ENCODE measurements around the gene PRUNE2. TPM values are rescaled to one million over a fixed set of nuclear protein-coding genes. Genes with fewer than 3 reads are reported as not detected.
"Not testable (repeated sequence)": the region's sequence is repeated elsewhere in the genome, so short reads cannot be mapped to it uniquely, and the experiment has no call there.

The PRUNE2 gene
- total RNA-seq, 1 experiment from 2014 or later, result 0.48 TPM

GRCh38 chr9:76876098-76876497, 29.8 kb downstream of the PRUNE2 start:
- no peak overlapping the region for H3K27ac ChIP-seq (ENCODE audit: low read length)
- no peaks in the 10 kb centered on the region for H3K27me3 ChIP-seq (ENCODE audit: low read length)
- no peak overlapping the region for H2AFZ ChIP-seq (ENCODE audit: low read length)

GRCh38 chr9:76873821-76874220, 32.1 kb downstream of the PRUNE2 start:
- Histone ChIP-seq H3K9me2 (replicated peaks; ENCODE audit: insufficient read depth, low read length) (no peaks in the 10 kb centered on the region), H3K4me2 (ENCODE audit: low read depth, low read length, poor library complexity, severe bottlenecking) (no peak overlapping the region), H3K36me3 (ENCODE audit: insufficient read depth, low read length) (no peaks in the 10 kb centered on the region), H2AFZ (ENCODE audit: low read length) (no peak overlapping the region), H3K9me3 (ENCODE audit: low read length) (no peaks in the 10 kb centered on the region), H3K4me3 (ENCODE audit: low read length) (no peak overlapping the region), H3K27ac (ENCODE audit: low read length) (no peak overlapping the region), H4K20me1 (ENCODE audit: insufficient read depth, low read depth, low read length) (no peaks in the 10 kb centered on the region), H3K27me3 (ENCODE audit: low read length) (no peaks in the 10 kb centered on the region), H3K4me1 (ENCODE audit: low read length) (no peaks in the 10 kb centered on the region), H3K9ac (ENCODE audit: low read length) (no peak overlapping the region), H3K79me2 (ENCODE audit: low read length) (no peaks in the 10 kb centered on the region)
- DNase-seq, result no peak

More at GRCh38 chr9:76876098-76876497, 29.8 kb downstream of the PRUNE2 start:
- H3K79me2 ChIP-seq (ENCODE audit: low read length), result no peaks in the 10 kb centered on the region
- no peak for DNase-seq
- H3K4me3 ChIP-seq (ENCODE audit: low read length), result no peak overlapping the region
- no peaks in the 10 kb centered on the region for H3K4me1 ChIP-seq (ENCODE audit: low read length)
- H3K9me3 ChIP-seq (ENCODE audit: low read length), result no peaks in the 10 kb centered on the region
- H3K36me3 ChIP-seq (ENCODE audit: insufficient read depth, low read length), result no peaks in the 10 kb centered on the region
- no peak overlapping the region for H3K4me2 ChIP-seq (ENCODE audit: low read depth, low read length, poor library complexity, severe bottlenecking)
- no peaks in the 10 kb centered on the region for H3K9me2 ChIP-seq (replicated peaks; ENCODE audit: insufficient read depth, low read length)
- H3K9ac ChIP-seq (ENCODE audit: low read length), result no peak overlapping the region
- no peaks in the 10 kb centered on the region for H4K20me1 ChIP-seq (ENCODE audit: insufficient read depth, low read depth, low read length)

GRCh38 chr9:76873056-76873792, 32.7 kb downstream of the PRUNE2 start:
- H3K79me2 ChIP-seq (ENCODE audit: low read length), result no peaks in the 10 kb centered on the region
- H4K20me1 ChIP-seq (ENCODE audit: insufficient read depth, low read depth, low read length), result no peaks in the 10 kb centered on the region
- DNase-seq, result no peak
- no peak overlapping the region for H3K4me3 ChIP-seq (ENCODE audit: low read length)
- H3K9me3 ChIP-seq (ENCODE audit: low read length), result no peaks in the 10 kb centered on the region
- no peak overlapping the region for H3K9ac ChIP-seq (ENCODE audit: low read length)
- no peaks in the 10 kb centered on the region for H3K9me2 ChIP-seq (replicated peaks; ENCODE audit: insufficient read depth, low read length)
- H3K4me1 ChIP-seq (ENCODE audit: low read length), result no peaks in the 10 kb centered on the region
- H3K36me3 ChIP-seq (ENCODE audit: insufficient read depth, low read length), result no peaks in the 10 kb centered on the region
- no peaks in the 10 kb centered on the region for H3K27me3 ChIP-seq (ENCODE audit: low read length)
- no peak overlapping the region for H2AFZ ChIP-seq (ENCODE audit: low read length)
- H3K27ac ChIP-seq (ENCODE audit: low read length), result no peak overlapping the region
- no peak overlapping the region for H3K4me2 ChIP-seq (ENCODE audit: low read depth, low read length, poor library complexity, severe bottlenecking)

- no peak for DNase-seq
- Histone ChIP-seq H3K4me2 (ENCODE audit: low read depth, low read length, poor library complexity, severe bottlenecking) (no peak overlapping the region), H4K20me1 (ENCODE audit: insufficient read depth, low read depth, low read length) (no peaks in the 10 kb centered on the region), H3K27me3 (ENCODE audit: low read length) (no peaks in the 10 kb centered on the region), H3K9me3 (ENCODE audit: low read length) (no peaks in the 10 kb centered on the region), H3K4me1 (ENCODE audit: low read length) (no peaks in the 10 kb centered on the region), H2AFZ (ENCODE audit: low read length) (no peak overlapping the region), H3K36me3 (ENCODE audit: insufficient read depth, low read length) (no peaks in the 10 kb centered on the region), H3K9me2 (replicated peaks; ENCODE audit: insufficient read depth, low read length) (no peaks in the 10 kb centered on the region), H3K4me3 (ENCODE audit: low read length) (no peak overlapping the region), H3K27ac (ENCODE audit: low read length) (no peak overlapping the region), H3K79me2 (ENCODE audit: low read length) (no peaks in the 10 kb centered on the region), H3K9ac (ENCODE audit: low read length) (no peak overlapping the region)
Observed at GRCh38 chr9:76868897-76869296, 37.0 kb downstream of the PRUNE2 start.

- Histone ChIP-seq H3K9me2 (replicated peaks; ENCODE audit: insufficient read depth, low read length) (no peaks in the 10 kb centered on the region), H2AFZ (ENCODE audit: low read length) (no peak overlapping the region), H3K27me3 (ENCODE audit: low read length) (no peaks in the 10 kb centered on the region), H3K79me2 (ENCODE audit: low read length) (no peaks in the 10 kb centered on the region), H3K27ac (ENCODE audit: low read length) (no peak overlapping the region), H3K4me1 (ENCODE audit: low read length) (no peaks in the 10 kb centered on the region), H3K4me2 (ENCODE audit: low read depth, low read length, poor library complexity, severe bottlenecking) (no peak overlapping the region), H4K20me1 (ENCODE audit: insufficient read depth, low read depth, low read length) (no peaks in the 10 kb centered on the region), H3K9ac (ENCODE audit: low read length) (no peak overlapping the region), H3K36me3 (ENCODE audit: insufficient read depth, low read length) (no peaks in the 10 kb centered on the region), H3K4me3 (ENCODE audit: low read length) (no peak overlapping the region), H3K9me3 (ENCODE audit: low read length) (no peaks in the 10 kb centered on the region)
- DNase-seq, result no peak
Observed at GRCh38 chr9:76866689-76867088, 39.2 kb downstream of the PRUNE2 start.

- Histone ChIP-seq H3K27ac (ENCODE audit: low read length) (no peak overlapping the region), H3K9me3 (ENCODE audit: low read length) (no peaks in the 10 kb centered on the region), H3K9me2 (replicated peaks; ENCODE audit: insufficient read depth, low read length) (no peaks in the 10 kb centered on the region), H4K20me1 (ENCODE audit: insufficient read depth, low read depth, low read length) (no peaks in the 10 kb centered on the region), H2AFZ (ENCODE audit: low read length) (no peak overlapping the region), H3K9ac (ENCODE audit: low read length) (no peak overlapping the region), H3K79me2 (ENCODE audit: low read length) (no peaks in the 10 kb centered on the region), H3K4me1 (ENCODE audit: low read length) (no peaks in the 10 kb centered on the region), H3K4me3 (ENCODE audit: low read length) (no peak overlapping the region), H3K36me3 (ENCODE audit: insufficient read depth, low read length) (no peaks in the 10 kb centered on the region), H3K4me2 (ENCODE audit: low read depth, low read length, poor library complexity, severe bottlenecking) (no peak overlapping the region), H3K27me3 (ENCODE audit: low read length) (no peaks in the 10 kb centered on the region)
- DNase-seq, result no peak
Observed at GRCh38 chr9:76863832-76864231, 42.1 kb downstream of the PRUNE2 start.

GRCh38 chr9:76859860-76860259, 46.1 kb downstream of the PRUNE2 start:
- no peaks in the 10 kb centered on the region for H4K20me1 ChIP-seq (ENCODE audit: insufficient read depth, low read depth, low read length)
- no peak overlapping the region for H2AFZ ChIP-seq (ENCODE audit: low read length)
- no peak overlapping the region for H3K4me3 ChIP-seq (ENCODE audit: low read length)
- H3K9me2 ChIP-seq (replicated peaks; ENCODE audit: insufficient read depth, low read length), result no peaks in the 10 kb centered on the region
- no peaks in the 10 kb centered on the region for H3K36me3 ChIP-seq (ENCODE audit: insufficient read depth, low read length)
- H3K27ac ChIP-seq (ENCODE audit: low read length), result no peak overlapping the region
- H3K9ac ChIP-seq (ENCODE audit: low read length), result no peak overlapping the region
- no peaks in the 10 kb centered on the region for H3K9me3 ChIP-seq (ENCODE audit: low read length)
- H3K79me2 ChIP-seq (ENCODE audit: low read length), result no peaks in the 10 kb centered on the region
- DNase-seq, result no peak
- H3K4me1 ChIP-seq (ENCODE audit: low read length), result no peaks in the 10 kb centered on the region
- no peaks in the 10 kb centered on the region for H3K27me3 ChIP-seq (ENCODE audit: low read length)
- H3K4me2 ChIP-seq (ENCODE audit: low read depth, low read length, poor library complexity, severe bottlenecking), result no peak overlapping the region

- not testable (repeated sequence) for H3K36me3 ChIP-seq (ENCODE audit: insufficient read depth, low read length); H3K9me2 ChIP-seq (replicated peaks; ENCODE audit: insufficient read depth, low read length); H3K27me3 ChIP-seq (ENCODE audit: low read length); H3K27ac ChIP-seq (ENCODE audit: low read length); H3K9ac ChIP-seq (ENCODE audit: low read length); H3K4me1 ChIP-seq (ENCODE audit: low read length); DNase-seq; H3K79me2 ChIP-seq (ENCODE audit: low read length); H4K20me1 ChIP-seq (ENCODE audit: insufficient read depth, low read depth, low read length); H2AFZ ChIP-seq (ENCODE audit: low read length); H3K4me2 ChIP-seq (ENCODE audit: low read depth, low read length, poor library complexity, severe bottlenecking); H3K4me3 ChIP-seq (ENCODE audit: low read length); H3K9me3 ChIP-seq (ENCODE audit: low read length)
Observed at GRCh38 chr9:76858248-76858647, 47.7 kb downstream of the PRUNE2 start.

Data from Karpas-422 (cell line).